SK-N-SH (cell line): ENCODE data around the gene PNO1.

Source experiments
- CTCF ChIP-seq: fragments of 200-600 bp; sonication (generic); IDR thresholded peaks from 2 replicates; pipeline ENCODE4 v1.6.1; 2017; ENCODE audit warnings: antibody characterized with exemption, mild to moderate bottlenecking, moderate library complexity
- POLR2AphosphoS5 ChIP-seq: IDR thresholded peaks from 2 replicates; pipeline ENCODE4 v1.6.1; 2012; ENCODE audit warnings: low read depth, low read length
- SIN3A ChIP-seq: IDR thresholded peaks from 2 replicates; pipeline ENCODE4 v1.6.1; 2012; ENCODE audit warnings: low read depth, mild to moderate bottlenecking, low read length, moderate library complexity, borderline replicate concordance
- TAF1 ChIP-seq: IDR thresholded peaks from 2 replicates; pipeline ENCODE4 v1.6.1; 2012; ENCODE audit warnings: low read depth, mild to moderate bottlenecking, low read length, moderate library complexity, borderline replicate concordance

- no peak for TF ChIP-seq CTCF
- no peak for TF ChIP-seq POLR2AphosphoS5
- no peak for TF ChIP-seq TAF1
- TF ChIP-seq SIN3A, result no peak
These were observed 13.5 kb downstream of the PNO1 start for GRCh38 chr2:68171146-68171545.
